GM18870 (cell line): ENCODE measurements around the gene IL24.
"Not testable (repeated sequence)": the region's sequence is repeated elsewhere in the genome, so short reads cannot be mapped to it uniquely, and the experiment has no call there.

Experiments used
- ATAC-seq: cut with Tn5 transposase; IDR thresholded peaks from one replicate; pipeline ENCODE4 v1.9.1; 2021; ENCODE audit warnings: moderate library complexity; ENCODE audit not compliant: unreplicated experiment

The IL24 gene

GRCh38 chr1:206897175-206897574, at the start of gene IL24:
TSS of gene IL24 (plus strand) at chr1:206897443. CDS start at chr1:206897833, 390 bp downstream.
- no peak for ATAC-seq

- ATAC-seq, result no peak
These were observed 49.3 kb upstream of the IL24 start for GRCh38 chr1:206847946-206848345.

- ATAC-seq, result no peak
These were observed 46.8 kb upstream of the IL24 start for GRCh38 chr1:206850401-206850800.

GRCh38 chr1:206851341-206852010, 45.8 kb upstream of the IL24 start:
- no peak for ATAC-seq

- ATAC-seq, result not testable (repeated sequence)
These were observed 44.6 kb upstream of the IL24 start for GRCh38 chr1:206852662-206853061.

- not testable (repeated sequence) for ATAC-seq
These were observed 43.5 kb upstream of the IL24 start for GRCh38 chr1:206853696-206854095.

- no peak for ATAC-seq
These were observed 42.7 kb upstream of the IL24 start for GRCh38 chr1:206854401-206855129.

GRCh38 chr1:206855859-206856258, 41.4 kb upstream of the IL24 start:
- ATAC-seq, result no peak

GRCh38 chr1:206856674-206857464, 40.4 kb upstream of the IL24 start:
- ATAC-seq, result no peak

GRCh38 chr1:206859082-206859521, 38.1 kb upstream of the IL24 start:
- no peak for ATAC-seq

GRCh38 chr1:206860165-206860564, 37.1 kb upstream of the IL24 start:
- no peak for ATAC-seq

- no peak for ATAC-seq
These were observed 34.0 kb upstream of the IL24 start for GRCh38 chr1:206863266-206863665.

GRCh38 chr1:206864939-206865671, 32.1 kb upstream of the IL24 start, which contains the start of gene IL20:
TSS of gene IL20 (plus strand) at chr1:206865623. CDS start at chr1:206865853, 230 bp downstream.
- no peak for ATAC-seq

GRCh38 chr1:206866062-206866461, 31.2 kb upstream of the IL24 start:
- no peak for ATAC-seq

- ATAC-seq, result no peak
These were observed 30.0 kb upstream of the IL24 start for GRCh38 chr1:206867239-206867638.

- no peak for ATAC-seq
These were observed 29.5 kb upstream of the IL24 start for GRCh38 chr1:206867716-206868115.

GRCh38 chr1:206868264-206868663, 29.0 kb upstream of the IL24 start:
- no peak for ATAC-seq

- ATAC-seq, result no peak
These were observed 25.1 kb upstream of the IL24 start for GRCh38 chr1:206872139-206872538.

- ATAC-seq, result no peak
These were observed 23.5 kb upstream of the IL24 start for GRCh38 chr1:206873603-206874188.

- ATAC-seq, result no peak
These were observed 21.4 kb upstream of the IL24 start for GRCh38 chr1:206875752-206876377.
